ENCODE measurements around the gene FIBIN.

The FIBIN gene

DNA sequence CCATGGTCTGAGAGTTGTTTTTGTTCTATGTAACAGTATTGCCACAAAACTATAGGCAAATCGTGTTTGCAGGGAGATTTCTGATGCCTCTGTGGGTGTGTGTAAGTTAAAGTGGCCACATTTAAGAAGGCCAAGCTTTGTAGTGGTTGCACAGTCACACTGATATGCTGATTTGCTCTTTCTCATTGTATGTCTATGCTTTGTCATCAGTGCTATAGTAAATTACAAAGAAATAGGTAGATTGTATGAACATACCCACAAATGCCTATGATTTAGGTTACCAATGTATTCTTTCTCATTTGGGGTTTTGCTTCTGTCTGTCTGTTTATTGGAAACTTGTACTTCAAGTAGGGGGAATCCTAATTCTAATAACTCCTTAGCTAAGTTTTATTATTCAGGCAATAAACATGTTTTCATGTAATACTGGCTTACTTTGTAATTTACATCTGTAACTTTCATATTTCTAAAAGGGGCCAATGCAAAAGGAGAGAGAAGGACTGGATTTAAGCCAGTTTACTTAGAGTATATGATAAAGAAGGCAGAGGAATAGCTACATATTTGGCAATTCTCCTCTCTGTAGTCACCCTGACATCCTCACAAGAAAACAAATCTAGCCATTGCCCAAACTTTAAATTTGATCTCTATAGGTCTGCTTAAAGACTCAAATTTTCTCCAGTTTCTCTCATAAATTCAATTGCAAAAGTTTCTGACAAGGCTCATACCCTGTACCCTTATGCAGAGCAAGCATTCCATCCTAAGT lies 2.0 kb downstream of the FIBIN start:
- TF ChIP-seq TCF12 (IDR thresholded peaks at IDR 0.05; ENCODE audit: low read depth) (no peak), TEAD4 (IDR thresholded peaks at IDR 0.05) (no peak), FOXM1 (IDR thresholded peaks at IDR 0.05; ENCODE audit: borderline replicate concordance, low read depth) (no peak), TAF1 (IDR thresholded peaks at IDR 0.05; ENCODE audit: low read depth) (no peak), NFIC (IDR thresholded peaks at IDR 0.05) (no peak), RAD21 (IDR thresholded peaks at IDR 0.05; ENCODE audit: low read depth) (no peak), ZBTB7A (IDR thresholded peaks at IDR 0.05; ENCODE audit: low read depth) (no peak), CEBPB (IDR thresholded peaks at IDR 0.05) (no peak), EP300 (IDR thresholded peaks at IDR 0.05; ENCODE audit: borderline replicate concordance) (no peak), EGR1 (IDR thresholded peaks at IDR 0.05) (no peak), CREB1 (IDR thresholded peaks at IDR 0.05; ENCODE audit: low read depth) (no peak), YY1 (IDR thresholded peaks at IDR 0.05; ENCODE audit: low read depth) (no peak)
- TF ChIP-seq, protein P1, sequence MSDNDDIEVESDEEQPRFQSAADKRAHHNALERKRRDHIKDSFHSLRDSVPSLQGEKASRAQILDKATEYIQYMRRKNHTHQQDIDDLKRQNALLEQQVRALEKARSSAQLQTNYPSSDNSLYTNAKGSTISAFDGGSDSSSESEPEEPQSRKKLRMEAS (IDR thresholded peaks at IDR 0.05): no peak
- TF ChIP-seq, protein P2, sequence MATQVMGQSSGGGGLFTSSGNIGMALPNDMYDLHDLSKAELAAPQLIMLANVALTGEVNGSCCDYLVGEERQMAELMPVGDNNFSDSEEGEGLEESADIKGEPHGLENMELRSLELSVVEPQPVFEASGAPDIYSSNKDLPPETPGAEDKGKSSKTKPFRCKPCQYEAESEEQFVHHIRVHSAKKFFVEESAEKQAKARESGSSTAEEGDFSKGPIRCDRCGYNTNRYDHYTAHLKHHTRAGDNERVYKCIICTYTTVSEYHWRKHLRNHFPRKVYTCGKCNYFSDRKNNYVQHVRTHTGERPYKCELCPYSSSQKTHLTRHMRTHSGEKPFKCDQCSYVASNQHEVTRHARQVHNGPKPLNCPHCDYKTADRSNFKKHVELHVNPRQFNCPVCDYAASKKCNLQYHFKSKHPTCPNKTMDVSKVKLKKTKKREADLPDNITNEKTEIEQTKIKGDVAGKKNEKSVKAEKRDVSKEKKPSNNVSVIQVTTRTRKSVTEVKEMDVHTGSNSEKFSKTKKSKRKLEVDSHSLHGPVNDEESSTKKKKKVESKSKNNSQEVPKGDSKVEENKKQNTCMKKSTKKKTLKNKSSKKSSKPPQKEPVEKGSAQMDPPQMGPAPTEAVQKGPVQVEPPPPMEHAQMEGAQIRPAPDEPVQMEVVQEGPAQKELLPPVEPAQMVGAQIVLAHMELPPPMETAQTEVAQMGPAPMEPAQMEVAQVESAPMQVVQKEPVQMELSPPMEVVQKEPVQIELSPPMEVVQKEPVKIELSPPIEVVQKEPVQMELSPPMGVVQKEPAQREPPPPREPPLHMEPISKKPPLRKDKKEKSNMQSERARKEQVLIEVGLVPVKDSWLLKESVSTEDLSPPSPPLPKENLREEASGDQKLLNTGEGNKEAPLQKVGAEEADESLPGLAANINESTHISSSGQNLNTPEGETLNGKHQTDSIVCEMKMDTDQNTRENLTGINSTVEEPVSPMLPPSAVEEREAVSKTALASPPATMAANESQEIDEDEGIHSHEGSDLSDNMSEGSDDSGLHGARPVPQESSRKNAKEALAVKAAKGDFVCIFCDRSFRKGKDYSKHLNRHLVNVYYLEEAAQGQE (IDR thresholded peaks at IDR 0.05; ENCODE audit: low read depth): no peak
- TF ChIP-seq, protein P3, sequence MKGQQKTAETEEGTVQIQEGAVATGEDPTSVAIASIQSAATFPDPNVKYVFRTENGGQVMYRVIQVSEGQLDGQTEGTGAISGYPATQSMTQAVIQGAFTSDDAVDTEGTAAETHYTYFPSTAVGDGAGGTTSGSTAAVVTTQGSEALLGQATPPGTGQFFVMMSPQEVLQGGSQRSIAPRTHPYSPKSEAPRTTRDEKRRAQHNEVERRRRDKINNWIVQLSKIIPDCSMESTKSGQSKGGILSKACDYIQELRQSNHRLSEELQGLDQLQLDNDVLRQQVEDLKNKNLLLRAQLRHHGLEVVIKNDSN (IDR thresholded peaks at IDR 0.05): no peak

DNA sequence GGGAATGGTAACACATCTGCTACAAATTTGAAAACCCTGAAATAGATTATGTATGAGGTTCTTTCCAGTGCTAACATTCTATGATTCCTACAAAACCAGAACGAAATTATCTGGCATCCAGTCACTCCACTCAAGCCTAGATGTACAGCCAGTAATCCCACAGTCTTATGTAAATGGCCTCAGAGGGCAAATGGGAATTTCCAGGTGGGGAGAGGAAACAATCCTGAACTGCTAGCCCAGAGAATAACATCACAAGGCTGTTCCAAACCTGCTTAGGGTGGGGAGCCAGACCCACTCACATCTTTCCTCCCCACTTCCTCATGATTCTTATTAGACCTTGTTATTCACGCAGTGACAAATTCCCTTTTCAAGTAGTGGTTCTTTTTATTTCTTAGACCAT lies 3.5 kb downstream of the FIBIN start:
- no peak for TF ChIP-seq NFIC (IDR thresholded peaks at IDR 0.05)
- no peak for TF ChIP-seq FOXM1 (IDR thresholded peaks at IDR 0.05; ENCODE audit: borderline replicate concordance, low read depth)
- TF ChIP-seq, protein P2 (IDR thresholded peaks at IDR 0.05; ENCODE audit: low read depth): no peak
- TF ChIP-seq CREB1 (IDR thresholded peaks at IDR 0.05; ENCODE audit: low read depth): no peak
- TF ChIP-seq, protein P3 (IDR thresholded peaks at IDR 0.05): no peak
- no peak for TF ChIP-seq TAF1 (IDR thresholded peaks at IDR 0.05; ENCODE audit: low read depth)
- no peak for TF ChIP-seq CEBPB (IDR thresholded peaks at IDR 0.05)

DNA sequence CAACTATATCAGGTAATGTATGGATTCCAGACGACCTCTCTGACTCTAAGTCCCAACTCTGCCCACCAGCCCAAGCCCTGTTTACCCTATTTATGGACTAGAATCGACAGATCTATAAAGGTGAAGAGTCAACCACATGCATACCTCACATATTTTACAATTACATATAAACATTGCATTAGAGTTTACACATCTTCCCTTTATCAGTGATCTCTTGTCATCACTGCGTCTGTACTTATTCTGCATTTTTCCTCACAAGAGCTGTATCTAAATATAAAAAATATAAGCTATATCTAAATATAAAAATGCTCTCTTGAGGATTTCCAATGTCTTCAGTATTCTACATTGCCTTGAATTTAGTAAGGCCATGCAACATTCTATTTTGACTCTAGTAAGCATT lies 8.5 kb downstream of the FIBIN start:
- TF ChIP-seq TAF1 (IDR thresholded peaks at IDR 0.05; ENCODE audit: low read depth) (no peak), EGR1 (IDR thresholded peaks at IDR 0.05) (no peak), TEAD4 (IDR thresholded peaks at IDR 0.05) (no peak), EP300 (IDR thresholded peaks at IDR 0.05; ENCODE audit: borderline replicate concordance) (no peak), CREB1 (IDR thresholded peaks at IDR 0.05; ENCODE audit: low read depth) (no peak), TCF12 (IDR thresholded peaks at IDR 0.05; ENCODE audit: low read depth) (no peak), NFIC (IDR thresholded peaks at IDR 0.05) (no peak), ZBTB7A (IDR thresholded peaks at IDR 0.05; ENCODE audit: low read depth) (no peak), YY1 (IDR thresholded peaks at IDR 0.05; ENCODE audit: low read depth) (no peak)
- TF ChIP-seq, protein P1 (IDR thresholded peaks at IDR 0.05): no peak
- TF ChIP-seq, protein P3 (IDR thresholded peaks at IDR 0.05): no peak

DNA sequence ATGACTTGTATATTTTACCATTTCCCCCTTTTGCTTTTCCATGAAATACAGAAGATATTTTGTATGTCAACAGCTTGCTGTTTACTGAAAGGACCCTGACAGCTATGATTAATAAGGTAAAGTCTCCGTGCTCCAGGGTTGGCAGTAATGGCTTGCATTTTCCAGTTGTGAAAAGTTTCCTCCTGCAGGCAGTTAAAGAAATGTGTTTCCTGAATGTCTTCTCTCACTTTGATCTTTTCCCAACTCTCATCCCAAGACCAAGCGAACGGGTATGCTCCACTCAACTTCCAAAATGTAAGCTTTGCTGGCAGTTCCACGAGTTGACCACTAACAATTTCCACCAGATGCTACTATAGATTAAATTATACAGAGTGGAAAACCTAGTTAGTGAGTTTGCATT lies 8.9 kb downstream of the FIBIN start:
- TF ChIP-seq, protein P1 (IDR thresholded peaks at IDR 0.05): no peak

DNA sequence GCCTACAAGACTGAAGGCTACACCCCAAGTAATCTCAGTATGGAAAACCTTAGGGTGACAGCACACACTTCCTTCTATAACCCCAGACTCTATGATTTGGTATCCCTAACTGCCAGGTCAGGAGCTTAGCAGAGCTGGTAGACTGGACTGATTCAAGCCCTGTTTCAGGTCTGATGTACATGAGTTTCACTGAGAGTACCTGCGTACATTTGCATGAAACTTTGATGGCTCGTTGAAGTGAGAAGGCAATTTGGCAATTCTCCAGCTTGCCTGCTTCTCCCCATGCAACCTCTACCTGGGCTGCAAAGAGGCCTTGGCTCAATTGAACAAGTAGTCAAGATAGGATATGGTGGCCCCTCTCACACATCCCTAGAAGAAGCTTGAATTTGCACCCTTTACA lies 10.2 kb downstream of the FIBIN start:
- TF ChIP-seq, protein P1 (IDR thresholded peaks at IDR 0.05): no peak
- no peak for TF ChIP-seq CREB1 (IDR thresholded peaks at IDR 0.05; ENCODE audit: low read depth)
- no peak for TF ChIP-seq NFIC (IDR thresholded peaks at IDR 0.05)
- TF ChIP-seq TAF1 (IDR thresholded peaks at IDR 0.05; ENCODE audit: low read depth): no peak
- TF ChIP-seq ZBTB7A (IDR thresholded peaks at IDR 0.05; ENCODE audit: low read depth): no peak
- TF ChIP-seq YY1 (IDR thresholded peaks at IDR 0.05; ENCODE audit: low read depth): no peak
- TF ChIP-seq, protein P3 (IDR thresholded peaks at IDR 0.05): no peak
- no peak for TF ChIP-seq TCF12 (IDR thresholded peaks at IDR 0.05; ENCODE audit: low read depth)
- TF ChIP-seq, protein P2 (IDR thresholded peaks at IDR 0.05; ENCODE audit: low read depth): no peak
- TF ChIP-seq FOXM1 (IDR thresholded peaks at IDR 0.05; ENCODE audit: borderline replicate concordance, low read depth): no peak
- no peak for TF ChIP-seq CEBPB (IDR thresholded peaks at IDR 0.05)
- TF ChIP-seq TEAD4 (IDR thresholded peaks at IDR 0.05): no peak
- TF ChIP-seq RAD21 (IDR thresholded peaks at IDR 0.05; ENCODE audit: low read depth): no peak
- TF ChIP-seq EP300 (IDR thresholded peaks at IDR 0.05; ENCODE audit: borderline replicate concordance): no peak
- TF ChIP-seq EGR1 (IDR thresholded peaks at IDR 0.05): no peak

All from Ishikawa (cell line).